Measurements from ENCODE around the gene RAPGEFL1. TPM values are rescaled to one million over a fixed set of nuclear protein-coding genes. Genes with fewer than 3 reads are reported as not detected.

The RAPGEFL1 gene
- polyA plus RNA-seq, 4 donors = 24.5 to 121 (median 57.9) TPM

Other genes starting within 250 kb of the RAPGEFL1 start
- 10 to 100 TPM; 60.7 to 75.3 (median 72.0) TPM for gene ORMDL3, start 249.9 kb upstream of the RAPGEFL1 start, polyA plus RNA-seq
- gene LRRC3C, start 249.7 kb upstream of the RAPGEFL1 start, polyA plus RNA-seq = under 1 TPM in 1 of 4 donors, not detected in 3; 0.10 TPM
- gene GSDMA, start 214.5 kb upstream of the RAPGEFL1 start, polyA plus RNA-seq = under 1 TPM in 3 of 4 donors, not detected in 1; 0.04 to 0.63 (median 0.54) TPM
- gene PSMD3, start 196.7 kb upstream of the RAPGEFL1 start, polyA plus RNA-seq = 10 to 100 TPM; 43.6 to 93.6 (median 62.3) TPM
- 1 to 10 TPM in 2 of 4 donors, not detected in 2; 2.0 to 2.8 TPM for gene CSF3, start 162.0 kb upstream of the RAPGEFL1 start, polyA plus RNA-seq
- 10 to 100 TPM; 43.0 to 72.0 (median 57.1) TPM for gene MED24, start 123.1 kb upstream of the RAPGEFL1 start, polyA plus RNA-seq
- gene THRA, start 114.5 kb upstream of the RAPGEFL1 start, polyA plus RNA-seq = 10 to 100 TPM; 22.4 to 67.5 (median 43.4) TPM
- gene NR1D1, start 76.9 kb upstream of the RAPGEFL1 start, polyA plus RNA-seq = 10 to 100 TPM in 2 of 4 donors, 1 to 10 TPM in 2; 2.7 to 25.1 (median 12.1) TPM
- 100 to 1,000 TPM in 1 of 4 donors, 10 to 100 TPM in 3; 53.1 to 120 (median 69.3) TPM for gene MSL1, start 55.5 kb upstream of the RAPGEFL1 start, polyA plus RNA-seq
- gene CASC3, start 36.9 kb upstream of the RAPGEFL1 start, polyA plus RNA-seq = 10 to 100 TPM; 24.2 to 55.1 (median 32.8) TPM
- 10 to 100 TPM; 12.5 to 22.9 (median 14.0) TPM for gene WIPF2, start 41.8 kb downstream of the RAPGEFL1 start, polyA plus RNA-seq
- gene CDC6, start 110.4 kb downstream of the RAPGEFL1 start, polyA plus RNA-seq = 10 to 100 TPM in 2 of 4 donors, 1 to 10 TPM in 2; 2.5 to 11.5 (median 7.3) TPM
- gene RARA, start 131.7 kb downstream of the RAPGEFL1 start, polyA plus RNA-seq = 10 to 100 TPM; 28.8 to 47.7 (median 39.9) TPM
- gene GJD3, start 187.3 kb downstream of the RAPGEFL1 start, polyA plus RNA-seq = 1 to 10 TPM in 1 of 4 donors, under 1 TPM in 1, not detected in 2; 0.32 to 1.1 TPM
- gene TOP2A, start 240.4 kb downstream of the RAPGEFL1 start, polyA plus RNA-seq = 10 to 100 TPM in 2 of 4 donors, 1 to 10 TPM in 2; 1.1 to 69.9 (median 20.3) TPM